Endothelial cell (in vitro differentiated cells): ENCODE measurements around the gene DPYSL4. TPM values are rescaled to one million over a fixed set of nuclear protein-coding genes. Genes with fewer than 3 reads are reported as not detected.

ENCODE experiments used
- DNase-seq: peaks from one replicate; pipeline ENCODE4 v3.0.0; 2021; ENCODE audit warnings: low spot score
- H3K27ac Mint-ChIP-seq: one replicate; pipeline ENCODE4 v1.8.0; 2021; ENCODE audit warnings: mixed read lengths, inconsistent platforms; ENCODE audit not compliant: unreplicated experiment
- H3K27me3 Mint-ChIP-seq: one replicate; pipeline ENCODE4 v1.8.0; 2021; ENCODE audit warnings: mild to moderate bottlenecking, moderate library complexity, mixed read lengths, inconsistent platforms; ENCODE audit not compliant: unreplicated experiment
- H3K36me3 Mint-ChIP-seq: one replicate; pipeline ENCODE4 v1.8.0; 2021; ENCODE audit warnings: mild to moderate bottlenecking, low read depth, mixed read lengths, inconsistent platforms; ENCODE audit not compliant: unreplicated experiment
- H3K4me1 Mint-ChIP-seq: one replicate; pipeline ENCODE4 v1.8.0; 2021; ENCODE audit warnings: mild to moderate bottlenecking, mixed read lengths, inconsistent platforms; ENCODE audit not compliant: unreplicated experiment
- H3K4me3 Mint-ChIP-seq: one replicate; pipeline ENCODE4 v1.8.0; 2021; ENCODE audit warnings: mild to moderate bottlenecking, mixed read lengths, inconsistent platforms; ENCODE audit not compliant: unreplicated experiment
- H3K9me3 Mint-ChIP-seq: one replicate; pipeline ENCODE4 v1.8.0; 2021; ENCODE audit warnings: mixed read lengths, inconsistent platforms; ENCODE audit not compliant: unreplicated experiment
- total RNA-seq: library from RNA; stranded (reverse); fragmentation: NEBNext Ultra II Directional; extraction: Animal tissue kit (Norgen Biotek cat#: 25700); gene quantifications from one replicate; pipeline ENCODE4 v1.2.1, GENCODE V29; 2021; ENCODE audit not compliant: unreplicated experiment
- TF ChIP-seq, protein P1 (sequence below): fragments of 200-600 bp; sonication (generic); IDR thresholded peaks from one replicate; pipeline ENCODE4 v1.5.0; 2021; ENCODE audit warnings: antibody characterized with exemption; ENCODE audit not compliant: unreplicated experiment

The DPYSL4 gene
- total RNA-seq, 1 donor from 2014 or later: 15.0 TPM

DNA sequence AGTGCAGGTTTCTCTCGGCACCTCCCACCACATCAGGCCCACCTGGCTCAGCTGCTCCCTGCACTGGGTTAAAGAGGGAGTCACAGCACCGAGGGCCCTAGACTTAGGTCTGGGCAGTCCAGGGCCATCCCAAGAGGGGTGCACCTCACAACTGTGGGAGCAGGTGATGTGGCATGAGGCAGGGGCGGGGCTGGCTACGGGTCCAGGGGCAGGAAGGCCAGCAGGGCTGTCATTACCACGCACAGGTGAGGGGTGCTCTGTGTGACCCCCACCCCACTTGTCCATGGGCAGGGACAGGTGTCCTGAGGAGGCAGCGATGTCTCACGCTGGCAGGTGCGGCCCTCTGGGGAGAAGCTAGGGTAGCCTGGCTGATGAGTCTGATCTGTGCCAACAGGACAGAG lies 40.5 kb upstream of the DPYSL4 start:
- Mint-ChIP-seq H3K4me1 (peaks cover 3% of the 10 kb centered on the region), H3K4me3 (no peak overlapping the region), H3K27me3 (peaks cover 7% of the 10 kb centered on the region), H3K27ac (no peak overlapping the region), H3K36me3 (no peaks in the 10 kb centered on the region), H3K9me3 (no peaks in the 10 kb centered on the region)
- TF ChIP-seq, protein P1, sequence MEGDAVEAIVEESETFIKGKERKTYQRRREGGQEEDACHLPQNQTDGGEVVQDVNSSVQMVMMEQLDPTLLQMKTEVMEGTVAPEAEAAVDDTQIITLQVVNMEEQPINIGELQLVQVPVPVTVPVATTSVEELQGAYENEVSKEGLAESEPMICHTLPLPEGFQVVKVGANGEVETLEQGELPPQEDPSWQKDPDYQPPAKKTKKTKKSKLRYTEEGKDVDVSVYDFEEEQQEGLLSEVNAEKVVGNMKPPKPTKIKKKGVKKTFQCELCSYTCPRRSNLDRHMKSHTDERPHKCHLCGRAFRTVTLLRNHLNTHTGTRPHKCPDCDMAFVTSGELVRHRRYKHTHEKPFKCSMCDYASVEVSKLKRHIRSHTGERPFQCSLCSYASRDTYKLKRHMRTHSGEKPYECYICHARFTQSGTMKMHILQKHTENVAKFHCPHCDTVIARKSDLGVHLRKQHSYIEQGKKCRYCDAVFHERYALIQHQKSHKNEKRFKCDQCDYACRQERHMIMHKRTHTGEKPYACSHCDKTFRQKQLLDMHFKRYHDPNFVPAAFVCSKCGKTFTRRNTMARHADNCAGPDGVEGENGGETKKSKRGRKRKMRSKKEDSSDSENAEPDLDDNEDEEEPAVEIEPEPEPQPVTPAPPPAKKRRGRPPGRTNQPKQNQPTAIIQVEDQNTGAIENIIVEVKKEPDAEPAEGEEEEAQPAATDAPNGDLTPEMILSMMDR: no peak
- DNase-seq: no peak

DNA sequence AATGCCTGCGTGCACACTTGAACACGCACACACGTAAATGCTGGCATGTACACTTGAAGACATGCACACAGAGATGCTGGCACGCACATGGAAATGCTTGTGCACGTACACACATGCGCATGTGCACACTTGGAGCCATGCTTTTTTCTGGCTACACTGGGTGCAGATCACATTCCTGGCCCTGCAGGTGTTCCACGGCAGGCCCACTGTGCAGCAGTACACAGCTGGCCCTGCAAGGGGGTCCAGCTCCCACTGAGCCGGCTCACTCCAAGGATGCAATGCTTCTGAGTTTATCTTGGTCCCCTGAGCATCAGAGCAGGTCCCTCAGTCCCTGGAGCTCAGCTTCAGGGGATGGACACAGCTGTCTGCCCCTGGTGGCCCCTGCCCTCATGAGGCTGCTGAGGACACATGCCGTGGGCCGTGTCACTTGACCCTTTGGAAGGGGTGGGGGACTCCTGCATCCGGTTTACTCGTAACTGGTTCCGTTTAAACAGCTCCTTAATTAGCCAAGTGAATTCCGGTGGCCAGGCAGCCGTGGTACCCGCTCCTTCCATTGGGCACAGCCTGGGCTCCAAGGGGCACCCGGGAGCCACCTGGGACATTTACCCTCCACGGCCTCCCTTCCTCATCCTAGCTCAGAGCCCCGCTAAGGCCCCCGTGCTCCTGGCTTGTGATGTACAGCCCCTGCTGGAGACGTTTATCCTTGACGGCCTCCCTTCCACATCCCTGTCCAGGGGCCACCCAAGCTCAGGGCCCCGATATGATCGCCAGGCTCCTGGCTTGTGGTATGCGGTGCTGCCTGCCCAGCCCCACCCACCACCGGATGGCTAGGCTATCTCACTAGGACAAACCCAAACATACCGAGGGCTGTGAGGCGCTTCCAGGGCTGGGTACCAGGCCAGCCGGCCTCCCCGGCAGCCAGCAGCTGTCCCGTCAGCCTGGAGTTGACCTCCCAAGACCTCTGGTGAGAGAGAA lies 39.5 kb upstream of the DPYSL4 start:
- H3K4me1 Mint-ChIP-seq: peaks cover 3% of the 10 kb centered on the region
- no peaks in the 10 kb centered on the region for H3K9me3 Mint-ChIP-seq
- no peaks in the 10 kb centered on the region for H3K36me3 Mint-ChIP-seq
- H3K27me3 Mint-ChIP-seq: peaks cover 7% of the 10 kb centered on the region
- no peak overlapping the region for H3K4me3 Mint-ChIP-seq
- TF ChIP-seq, protein P1: no peak
- H3K27ac Mint-ChIP-seq: no peak overlapping the region
- no peak for DNase-seq

DNA sequence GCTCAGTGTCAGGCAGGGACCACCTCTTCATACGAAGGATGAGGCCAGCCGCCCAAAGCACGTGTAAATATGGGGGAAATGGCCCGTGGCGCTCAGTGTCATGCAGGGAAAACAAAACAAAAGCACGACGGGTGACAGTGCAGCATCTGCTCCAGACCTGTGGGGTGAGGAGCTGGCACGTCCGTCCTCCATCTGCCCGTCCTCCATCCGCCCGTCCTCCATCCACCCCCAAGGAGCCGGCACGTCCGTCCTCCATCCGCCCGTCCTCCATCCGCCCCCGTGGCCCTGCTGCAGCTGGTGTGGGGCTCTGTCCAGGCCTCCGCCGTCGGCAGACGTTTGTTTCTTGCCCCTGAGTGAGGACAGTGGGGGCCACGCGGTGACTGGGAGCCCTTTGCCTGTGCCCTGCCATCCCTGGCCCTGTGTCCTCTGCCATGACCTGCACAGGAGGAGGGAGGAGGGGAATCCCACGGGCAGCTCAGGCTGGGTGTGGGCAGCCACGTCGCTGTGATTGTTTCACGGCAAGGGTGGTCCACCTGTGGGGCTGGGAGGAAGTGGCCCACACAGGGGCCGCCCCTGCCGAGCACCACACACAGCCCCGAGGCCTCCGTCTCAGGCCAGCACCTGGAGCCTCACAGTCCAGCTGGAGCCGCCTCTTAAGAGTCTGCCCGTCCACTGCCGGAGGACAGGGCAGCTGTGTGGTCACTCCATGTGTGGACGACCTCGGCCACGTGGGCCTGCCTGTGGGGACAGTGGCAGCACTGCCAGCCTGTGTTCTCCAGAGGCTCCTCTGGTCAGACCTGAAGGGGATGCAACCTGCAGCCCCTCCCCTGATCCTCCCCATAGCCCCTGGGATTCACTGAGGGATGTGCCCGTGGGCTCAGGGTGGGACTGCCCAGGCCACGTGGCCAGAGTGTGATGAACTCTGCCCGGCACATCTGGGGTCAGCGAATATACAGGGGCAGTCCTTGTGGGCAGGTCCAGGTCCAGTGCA lies 38.2 kb upstream of the DPYSL4 start:
- Mint-ChIP-seq H3K36me3 (no peaks in the 10 kb centered on the region), H3K27me3 (peaks cover 8% of the 10 kb centered on the region), H3K4me3 (no peak overlapping the region), H3K9me3 (no peaks in the 10 kb centered on the region), H3K27ac (no peak overlapping the region), H3K4me1 (no peaks in the 10 kb centered on the region)
- TF ChIP-seq, protein P1: no peak
- no peak for DNase-seq

DNA sequence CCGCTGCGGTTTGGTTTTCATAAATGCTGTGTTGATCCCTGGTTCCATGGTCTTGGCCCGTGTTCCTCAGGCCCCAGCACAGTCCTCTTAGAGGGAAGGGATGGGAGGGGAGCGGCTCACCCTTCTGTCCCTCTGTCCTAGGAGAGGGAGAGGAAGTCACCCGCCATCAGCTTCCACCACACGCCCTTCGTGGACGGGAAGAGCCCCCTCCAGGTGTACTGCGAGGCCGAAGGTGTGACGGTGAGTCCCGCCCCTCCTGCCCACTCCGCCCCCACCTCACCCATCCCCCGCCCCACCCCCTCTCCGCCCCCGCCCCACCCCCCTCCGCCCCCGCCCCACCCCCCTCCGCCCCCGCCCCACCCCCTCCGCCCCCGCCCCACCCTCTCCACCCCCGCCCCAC lies 37.5 kb upstream of the DPYSL4 start:
- Mint-ChIP-seq H3K4me1 (no peaks in the 10 kb centered on the region), H3K27ac (no peak overlapping the region), H3K4me3 (no peak overlapping the region), H3K27me3 (peaks cover 6% of the 10 kb centered on the region), H3K36me3 (no peaks in the 10 kb centered on the region), H3K9me3 (no peaks in the 10 kb centered on the region)
- DNase-seq: no peak
- TF ChIP-seq, protein P1: no peak
